ENCODE data around the gene SPO11. TPM values are rescaled to one million over a fixed set of nuclear protein-coding genes. Genes with fewer than 3 reads are reported as not detected.

SPO11 gene
- total RNA-seq, 4 donors from 2014 or later: not detected

DNA sequence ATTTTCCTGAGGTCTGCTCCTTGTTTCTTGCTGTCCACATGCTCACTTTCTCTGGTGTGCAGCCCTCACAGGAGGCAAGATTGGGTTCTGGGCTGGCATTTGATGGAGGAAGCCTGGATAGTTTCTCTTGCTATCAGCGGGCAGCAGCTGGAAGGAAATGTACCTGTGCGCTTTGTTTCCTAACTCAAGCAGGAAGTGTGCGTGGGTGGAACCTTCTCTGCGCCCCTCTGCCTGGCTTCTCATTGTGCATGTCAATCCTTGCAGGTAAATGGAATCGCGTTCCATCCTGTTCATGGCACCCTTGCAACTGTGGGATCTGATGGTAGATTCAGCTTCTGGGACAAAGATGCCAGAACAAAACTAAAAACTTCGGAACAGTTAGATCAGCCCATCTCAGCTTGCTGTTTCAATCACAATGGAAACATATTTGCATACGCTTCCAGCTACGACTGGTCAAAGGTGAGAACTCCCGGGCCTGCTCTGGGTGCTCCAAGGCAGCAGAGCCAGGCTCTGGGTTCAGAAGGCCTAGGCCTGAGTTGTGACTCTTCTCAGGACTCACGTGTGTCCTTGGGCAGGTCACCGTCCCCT is 44.8 kb downstream of the SPO11 start:
- intact Hi-C loops (cut with DNase I; ENCODE audit: low total_unique reads): no loop called here
- peak in 1 of 2 donors; percentile 36 for DNase-seq (ENCODE audit: low spot score in 2 of 2)
- WGBS, 2 donors: 80 to 82% methylated on average over 12 of the region's 12 CpGs
- no peak overlapping the region for H3K4me3 ChIP-seq (ENCODE audit: low read depth, poor library complexity, severe bottlenecking)
- no peak for TF ChIP-seq CTCF (IDR thresholded peaks at IDR 0.05)
- no peak for TF ChIP-seq POLR2A (IDR thresholded peaks at IDR 0.05)

GRCh38 chr20:57374931-57375651 is 45.5 kb downstream of the SPO11 start:
- H3K4me3 ChIP-seq (ENCODE audit: low read depth, poor library complexity, severe bottlenecking): no peak overlapping the region
- intact Hi-C loops (cut with DNase I; ENCODE audit: low total_unique reads): no loop called here
- 76 to 83% methylated on average over 14 of the region's 14 CpGs for WGBS, 2 donors
- TF ChIP-seq CTCF (IDR thresholded peaks at IDR 0.05) (no peak), POLR2A (IDR thresholded peaks at IDR 0.05) (no peak)
- DNase-seq (ENCODE audit: low spot score in 2 of 2): peak in 1 of 2 donors; percentile 87

GRCh38 chr20:57375652-57376230 is 46.1 kb downstream of the SPO11 start:
- TF ChIP-seq CTCF (IDR thresholded peaks at IDR 0.05) (no peak), POLR2A (IDR thresholded peaks at IDR 0.05) (no peak)
- WGBS, 2 donors: 86 to 93% methylated on average over 10 of the region's 10 CpGs
- DNase-seq (ENCODE audit: low spot score in 2 of 2): peak in 1 of 2 donors; percentile 52
- intact Hi-C loops (cut with DNase I; ENCODE audit: low total_unique reads): no loop called here
- H3K4me3 ChIP-seq (ENCODE audit: low read depth, poor library complexity, severe bottlenecking): no peak overlapping the region

- no peak for TF ChIP-seq POLR2A (IDR thresholded peaks at IDR 0.05)
- TF ChIP-seq CTCF (IDR thresholded peaks at IDR 0.05): no peak
- peak in 1 of 2 donors; percentile 70 for DNase-seq (ENCODE audit: low spot score in 2 of 2)
- 81 to 88% methylated on average over 13 of the region's 13 CpGs for WGBS, 2 donors
- H3K4me3 ChIP-seq (ENCODE audit: low read depth, poor library complexity, severe bottlenecking): no peak overlapping the region
- intact Hi-C loops (cut with DNase I; ENCODE audit: low total_unique reads): no loop called here
Observed at GRCh38 chr20:57377350-57377749, 47.7 kb downstream of the SPO11 start.

DNA sequence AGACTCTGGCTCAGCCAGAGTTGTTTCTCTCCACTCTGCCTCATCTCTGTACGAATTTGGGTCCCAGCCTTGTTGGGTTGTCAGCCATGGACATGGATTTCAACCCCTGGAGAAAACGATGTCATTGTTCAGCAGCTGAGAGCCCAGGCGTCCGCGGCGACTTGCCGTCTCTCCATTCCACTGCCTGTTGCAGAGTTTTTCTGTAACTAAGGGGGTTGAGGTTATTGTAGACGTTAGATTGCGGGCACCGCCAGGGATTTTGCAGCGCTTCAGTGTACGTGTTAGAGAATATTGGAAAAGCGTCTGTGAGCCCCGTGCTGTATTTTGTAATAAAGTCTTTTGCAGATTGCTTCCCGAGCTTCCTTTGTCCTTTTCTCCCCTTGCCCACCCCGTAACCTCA is 48.5 kb downstream of the SPO11 start:
- peak in 1 of 2 donors; percentile 77 for DNase-seq (ENCODE audit: low spot score in 2 of 2)
- no peak overlapping the region for H3K4me3 ChIP-seq (ENCODE audit: low read depth, poor library complexity, severe bottlenecking)
- TF ChIP-seq POLR2A (IDR thresholded peaks at IDR 0.05) (no peak), CTCF (IDR thresholded peaks at IDR 0.05) (no peak)
- intact Hi-C loops (cut with DNase I; ENCODE audit: low total_unique reads): no loop called here
- WGBS, 2 donors: 86 to 89% methylated on average over 16 of the region's 16 CpGs

Measured in lower leg skin (tissue), 4 donors.